ACC112 (cell line): ENCODE results near the gene DDAH2.

Source experiments
- H2AFZ ChIP-seq: fragments of 200-600 bp; sonication (generic); one replicate; pipeline ENCODE4 v1.6.0; 2017; ENCODE audit warnings: antibody characterized with exemption, low read length; ENCODE audit not compliant: unreplicated experiment
- H3K27ac ChIP-seq: fragments of 200-600 bp; sonication (generic); 2 replicates; pipeline ENCODE4 v1.5.1; 2014; ENCODE audit warnings: low read depth, mild to moderate bottlenecking, antibody characterized with exemption, low read length, moderate library complexity
- H3K27me3 ChIP-seq: fragments of 200-600 bp; sonication (generic); 2 replicates; pipeline ENCODE4 v1.6.1; 2014; ENCODE audit warnings: mild to moderate bottlenecking, antibody characterized with exemption, low read length, moderate library complexity, mixed read lengths; ENCODE audit not compliant: insufficient read depth
- H3K36me3 ChIP-seq: fragments of 200-600 bp; sonication (generic); 2 replicates; pipeline ENCODE4 v1.6.1; 2016; ENCODE audit warnings: mild to moderate bottlenecking, antibody characterized with exemption, low read length, moderate library complexity, mixed read lengths; ENCODE audit not compliant: insufficient read depth
- H3K4me1 ChIP-seq: fragments of 200-600 bp; sonication (generic); one replicate; pipeline ENCODE4 v1.6.1; 2016; ENCODE audit warnings: low read length, mixed read lengths; ENCODE audit not compliant: insufficient read depth, unreplicated experiment, control insufficient read depth
- H3K4me3 ChIP-seq: fragments of 200-600 bp; sonication (generic); 2 replicates; pipeline ENCODE4 v1.5.1; 2014; ENCODE audit warnings: mild to moderate bottlenecking, low read depth, low read length
- H3K79me2 ChIP-seq: fragments of 200-600 bp; sonication (generic); one replicate; pipeline ENCODE4 v1.6.0; 2016; ENCODE audit warnings: low read length; ENCODE audit not compliant: control insufficient read depth, unreplicated experiment, insufficient read depth

The DDAH2 gene, protein sequence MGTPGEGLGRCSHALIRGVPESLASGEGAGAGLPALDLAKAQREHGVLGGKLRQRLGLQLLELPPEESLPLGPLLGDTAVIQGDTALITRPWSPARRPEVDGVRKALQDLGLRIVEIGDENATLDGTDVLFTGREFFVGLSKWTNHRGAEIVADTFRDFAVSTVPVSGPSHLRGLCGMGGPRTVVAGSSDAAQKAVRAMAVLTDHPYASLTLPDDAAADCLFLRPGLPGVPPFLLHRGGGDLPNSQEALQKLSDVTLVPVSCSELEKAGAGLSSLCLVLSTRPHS

DNA sequence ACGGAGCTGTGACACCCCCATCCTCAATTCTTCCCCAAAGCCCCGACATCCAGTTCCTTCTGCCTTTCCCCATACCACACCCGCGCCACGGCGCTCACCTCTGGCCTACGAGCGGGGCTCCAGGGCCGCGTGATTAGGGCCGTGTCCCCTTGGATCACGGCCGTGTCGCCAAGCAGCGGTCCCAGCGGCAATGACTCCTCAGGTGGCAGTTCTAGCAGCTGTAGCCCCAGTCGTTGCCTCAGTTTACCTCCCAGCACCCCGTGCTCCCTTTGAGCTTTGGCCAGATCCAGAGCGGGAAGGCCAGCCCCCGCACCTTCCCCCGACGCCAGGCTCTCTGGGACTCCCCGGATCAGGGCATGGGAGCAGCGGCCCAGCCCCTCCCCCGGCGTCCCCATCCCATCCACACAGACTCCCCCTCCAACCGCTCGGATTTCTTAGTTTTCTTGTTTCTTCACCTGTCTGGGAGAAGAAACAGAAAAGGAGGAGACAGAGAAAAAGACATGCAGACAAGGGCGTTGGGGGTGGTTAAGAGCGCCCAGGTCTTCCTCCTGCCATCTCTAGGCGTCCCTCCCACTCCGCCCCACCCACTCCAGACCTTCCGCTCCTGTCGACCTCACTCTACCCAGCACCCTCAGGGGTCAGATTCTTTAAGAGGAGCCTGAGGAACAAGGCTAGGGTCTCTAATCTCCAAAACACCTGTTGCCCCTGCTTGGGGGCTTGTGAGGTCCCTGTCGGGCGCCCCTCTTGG, at the start of gene DDAH2:
Gene DDAH2 (minus strand): TSS at position 533 of the 748 bp plus-strand sequence. CDS start 138 bp downstream, at position 395.
- H3K27me3 ChIP-seq = no peaks in the 10 kb centered on the region
- peak within 1 kb of the TSS; percentile 81 for H3K4me3 ChIP-seq
- H3K36me3 ChIP-seq = peaks cover 17% of the 10 kb centered on the region; the same call in 1 of the 2 replicates
- peak within 1 kb of the TSS; percentile 11 for H2AFZ ChIP-seq
- H3K4me1 ChIP-seq = peaks cover 32% of the 10 kb centered on the region
- H3K27ac ChIP-seq = peak within 1 kb of the TSS; percentile 74
- peaks cover 18% of the 10 kb centered on the region for H3K79me2 ChIP-seq

DNA sequence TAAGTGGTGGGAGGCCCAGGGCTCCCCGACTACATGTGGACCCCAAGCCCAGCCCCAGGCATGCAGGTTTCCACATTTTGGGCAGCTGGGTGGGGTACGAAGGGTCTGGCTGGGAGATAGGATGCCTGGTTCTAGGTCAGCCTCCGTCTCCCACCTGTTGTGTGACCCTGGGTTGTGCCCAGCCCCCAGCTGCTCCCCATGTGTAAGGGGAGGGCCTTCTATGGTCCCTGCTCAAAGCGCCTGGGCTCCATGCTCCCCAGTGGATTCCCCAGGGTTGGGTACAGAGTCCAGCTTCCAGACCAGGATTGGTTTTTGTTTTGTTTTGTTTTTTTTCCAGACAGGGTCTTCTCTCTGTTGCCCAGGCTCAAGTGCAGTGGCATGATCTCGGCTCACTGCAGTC, 49.1 kb upstream of the DDAH2 start:
- peaks cover 8% of the 10 kb centered on the region; the same call in 1 of the 2 replicates for H3K36me3 ChIP-seq
- no peak overlapping the region for H3K4me3 ChIP-seq
- H3K27me3 ChIP-seq = no peaks in the 10 kb centered on the region
- H3K79me2 ChIP-seq = no peaks in the 10 kb centered on the region
- H3K27ac ChIP-seq = no peak overlapping the region
- peaks cover 16% of the 10 kb centered on the region for H3K4me1 ChIP-seq
- no peak overlapping the region for H2AFZ ChIP-seq

DNA sequence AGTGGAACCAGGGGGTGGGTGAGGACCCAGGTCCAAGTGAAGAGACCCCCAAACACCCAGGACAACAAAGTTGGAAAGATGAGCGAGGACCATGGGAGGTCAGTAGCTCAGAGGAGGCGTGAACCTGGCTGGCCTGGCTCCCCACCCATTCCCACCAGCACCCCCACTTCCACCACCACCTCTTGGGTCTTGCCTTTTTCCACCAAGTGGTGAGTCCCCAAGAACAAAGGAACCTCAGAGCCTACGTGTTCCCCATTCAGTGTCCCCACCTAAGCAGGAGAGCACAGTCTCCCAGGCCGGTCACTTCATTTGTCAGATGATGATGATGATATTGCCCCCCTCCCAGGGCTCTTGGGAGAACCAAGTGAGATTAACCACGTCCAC, 48.6 kb upstream of the DDAH2 start:
- Histone ChIP-seq H3K27ac (peak overlapping the region; percentile 38; the same call in 1 of the 2 replicates), H3K36me3 (peaks cover 4% of the 10 kb centered on the region; the same call in 1 of the 2 replicates), H3K4me1 (peaks cover 16% of the 10 kb centered on the region), H3K4me3 (no peak overlapping the region), H3K79me2 (no peaks in the 10 kb centered on the region), H3K27me3 (no peaks in the 10 kb centered on the region), H2AFZ (no peak overlapping the region)

DNA sequence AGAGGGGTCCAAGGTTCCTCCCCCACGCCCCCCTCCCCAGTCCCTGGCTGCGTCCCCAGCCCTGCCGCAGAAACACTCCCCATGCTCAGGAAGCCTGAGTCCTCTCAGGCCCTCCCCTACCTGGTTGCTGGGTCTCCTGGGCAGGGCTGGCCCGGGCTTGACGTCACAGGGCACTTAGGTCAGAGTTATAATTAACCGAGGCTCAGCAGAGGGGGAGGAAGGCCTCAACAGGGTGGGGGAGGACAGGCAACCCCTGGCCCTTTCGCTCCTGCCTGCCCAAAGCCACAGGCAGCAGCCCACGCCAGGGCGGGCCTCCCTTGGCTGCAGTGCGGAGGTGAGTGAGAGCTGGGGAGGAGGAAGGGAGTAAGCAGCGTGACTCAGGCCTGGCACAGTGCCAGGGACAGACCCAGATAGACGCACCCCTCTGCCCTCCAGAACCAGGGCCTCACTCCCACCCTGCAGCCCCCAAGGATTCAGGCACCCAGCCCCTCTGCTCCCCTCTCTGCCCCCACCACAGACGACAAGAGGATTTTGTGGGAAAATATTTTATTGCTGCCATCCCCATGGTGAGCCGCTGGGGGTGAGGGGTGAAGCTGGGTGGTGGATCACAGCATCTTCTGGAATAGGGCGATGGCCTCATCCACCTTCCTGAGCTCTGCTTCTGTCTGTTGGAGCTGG, 48.0 kb upstream of the DDAH2 start, which contains the start of gene VWA7:
Gene VWA7 (minus strand): TSS at position 340 of the 678 bp plus-strand sequence. CDS start 549 bp downstream, outside the sequence.
- peak within 1 kb of the TSS; percentile 38 for H3K27ac ChIP-seq
- peaks cover 16% of the 10 kb centered on the region for H3K4me1 ChIP-seq
- peaks cover 3% of the 10 kb centered on the region; the same call in 1 of the 2 replicates for H3K36me3 ChIP-seq

DNA sequence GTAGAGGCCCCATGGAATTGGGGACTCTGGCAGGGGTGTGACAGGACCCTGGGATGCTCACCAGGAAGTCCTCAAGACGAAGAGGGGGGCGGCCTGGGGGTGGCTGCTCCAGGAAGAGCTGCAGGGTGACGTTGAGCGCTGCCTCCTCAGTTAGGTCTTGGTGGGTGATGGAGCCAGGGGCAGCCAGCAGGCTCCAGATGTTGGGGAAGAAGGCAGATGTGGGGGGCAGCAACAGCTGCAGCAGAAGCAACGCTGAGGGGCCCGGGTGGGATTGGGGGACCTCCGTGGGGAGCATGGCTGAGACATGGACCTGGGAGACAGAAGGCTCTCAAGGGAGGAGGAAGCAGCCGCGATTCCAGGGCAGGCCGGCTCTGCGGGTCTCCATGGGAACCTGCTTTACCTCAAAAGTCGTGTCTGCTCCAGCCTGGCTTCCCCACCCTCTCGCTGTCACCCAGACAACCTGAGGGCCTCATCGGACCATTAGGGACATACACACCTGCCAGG, 47.4 kb upstream of the DDAH2 start:
- Histone ChIP-seq H3K36me3 (peaks cover 3% of the 10 kb centered on the region; the same call in 1 of the 2 replicates), H2AFZ (no peak overlapping the region), H3K79me2 (no peaks in the 10 kb centered on the region), H3K27ac (peak overlapping the region; percentile 38; the same call in 1 of the 2 replicates), H3K4me1 (peaks cover 16% of the 10 kb centered on the region), H3K27me3 (no peaks in the 10 kb centered on the region), H3K4me3 (peak overlapping the region; percentile 41; the same call in 1 of the 2 replicates)

More for the DNA sequence above, 48.0 kb upstream of the DDAH2 start, which contains the start of gene VWA7:
- Histone ChIP-seq H2AFZ (no peak within 1 kb of the TSS), H3K79me2 (no peaks in the 10 kb centered on the region), H3K27me3 (no peaks in the 10 kb centered on the region), H3K4me3 (peak within 1 kb of the TSS; percentile 41; the same call in 1 of the 2 replicates)

DNA sequence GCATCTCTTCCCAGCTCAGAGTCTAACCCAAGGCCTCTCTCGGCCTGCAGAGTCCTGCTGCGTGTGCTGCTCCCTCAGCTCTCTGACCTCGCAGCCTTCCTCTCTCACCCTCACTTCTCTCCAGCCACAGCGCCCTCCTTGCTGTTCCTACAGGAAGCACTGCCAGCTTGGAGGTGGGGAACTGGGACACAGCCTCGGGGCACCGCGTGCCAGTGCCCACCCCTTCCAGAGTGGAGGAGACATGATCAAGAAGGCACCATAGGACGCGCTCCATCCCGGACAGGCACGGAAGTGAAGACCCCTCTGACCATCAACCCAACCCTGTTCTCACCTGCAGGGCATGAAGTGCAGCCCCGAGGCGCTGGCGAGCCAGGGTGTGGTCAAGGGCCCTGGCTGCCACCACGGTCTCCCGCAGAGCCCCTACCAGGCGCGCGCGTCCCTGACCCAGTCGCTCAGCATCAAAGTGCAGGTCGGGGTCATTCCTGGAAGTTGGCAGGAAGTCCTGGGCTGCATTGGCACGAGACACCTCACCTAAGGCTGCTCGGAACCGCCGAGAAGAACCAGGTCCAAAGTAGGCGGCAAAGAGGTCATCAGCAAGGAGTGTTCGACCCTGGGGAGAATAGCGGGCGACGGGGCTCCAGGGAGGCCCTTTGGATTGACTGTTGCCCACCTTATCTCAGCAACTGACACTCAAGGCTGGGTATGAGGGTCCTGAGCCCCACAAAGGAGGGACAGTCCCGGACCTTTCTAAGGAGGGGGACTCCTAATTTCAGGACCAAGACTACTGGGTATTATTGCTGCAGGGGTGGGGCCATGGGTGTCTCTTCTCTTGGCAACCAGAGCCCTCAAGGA, 46.8 kb upstream of the DDAH2 start:
- Histone ChIP-seq H3K36me3 (no peaks in the 10 kb centered on the region), H2AFZ (no peak overlapping the region), H3K79me2 (no peaks in the 10 kb centered on the region), H3K4me3 (no peak overlapping the region), H3K27me3 (no peaks in the 10 kb centered on the region), H3K4me1 (peaks cover 16% of the 10 kb centered on the region), H3K27ac (no peak overlapping the region)

DNA sequence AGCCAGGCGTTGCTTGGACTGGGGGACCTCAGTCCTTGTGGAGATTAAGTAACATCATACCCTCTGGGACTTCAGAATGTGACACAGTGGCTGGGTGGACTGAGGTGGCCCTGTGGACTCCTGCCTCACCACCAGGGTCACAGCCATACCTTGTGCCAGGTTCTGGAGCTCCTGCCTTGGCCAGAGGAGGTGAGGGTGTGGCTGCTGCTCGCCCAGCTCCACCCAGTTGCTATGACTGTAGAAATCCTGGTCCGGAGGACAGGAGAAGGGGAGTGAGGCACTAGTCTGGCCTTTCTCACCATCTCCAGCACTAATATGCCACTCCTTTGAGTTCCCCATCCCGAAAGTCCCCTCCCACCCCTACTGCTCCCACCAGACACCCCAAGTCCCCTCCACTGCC, 46.1 kb upstream of the DDAH2 start:
- H2AFZ ChIP-seq = no peak overlapping the region
- no peaks in the 10 kb centered on the region for H3K79me2 ChIP-seq
- H3K27me3 ChIP-seq = no peaks in the 10 kb centered on the region
- H3K4me1 ChIP-seq = peaks cover 16% of the 10 kb centered on the region
- H3K4me3 ChIP-seq = no peak overlapping the region
- H3K27ac ChIP-seq = no peak overlapping the region
- H3K36me3 ChIP-seq = no peaks in the 10 kb centered on the region

DNA sequence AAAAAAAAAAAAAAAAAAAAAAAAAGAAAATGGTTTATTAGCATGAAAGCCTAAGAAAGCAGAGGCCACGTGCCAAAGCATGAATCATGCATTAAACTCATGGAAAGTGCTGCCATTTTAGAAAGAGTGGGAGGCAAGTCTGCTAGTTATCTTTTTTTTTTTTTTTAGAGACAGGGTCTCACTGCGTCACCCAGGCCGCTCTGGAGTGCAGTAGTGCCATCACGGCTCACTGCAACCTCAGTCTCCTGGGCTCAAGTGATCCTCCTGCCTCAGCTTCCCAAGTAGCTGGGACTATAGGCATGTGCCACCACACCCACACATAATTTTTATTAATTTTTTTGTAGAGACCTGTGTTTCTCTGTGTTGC, 42.9 kb upstream of the DDAH2 start:
- no peak overlapping the region for H2AFZ ChIP-seq
- no peaks in the 10 kb centered on the region for H3K79me2 ChIP-seq
- H3K36me3 ChIP-seq = no peaks in the 10 kb centered on the region
- no peak overlapping the region for H3K27ac ChIP-seq
- no peaks in the 10 kb centered on the region for H3K27me3 ChIP-seq
- peaks cover 8% of the 10 kb centered on the region for H3K4me1 ChIP-seq
- no peak overlapping the region for H3K4me3 ChIP-seq

DNA sequence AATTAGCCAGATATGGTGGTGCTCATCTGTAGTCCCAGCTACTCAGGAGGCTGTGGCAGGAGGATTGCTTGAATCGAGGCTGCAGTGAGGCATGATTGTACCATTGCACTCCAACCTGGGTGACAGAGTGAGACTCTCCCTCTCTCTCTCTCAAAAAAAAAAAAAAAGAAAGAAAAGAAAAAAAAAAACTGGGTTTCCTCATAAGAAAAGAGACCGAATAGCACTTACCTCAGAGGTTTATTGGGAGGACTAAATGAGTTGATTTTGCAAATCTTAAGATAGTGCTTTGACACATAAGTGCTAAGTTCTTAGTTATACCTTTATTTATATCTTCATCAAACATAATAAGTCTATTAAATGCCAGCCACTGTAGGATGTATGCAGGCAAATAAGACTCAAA, 41.8 kb upstream of the DDAH2 start:
- no peaks in the 10 kb centered on the region for H3K27me3 ChIP-seq
- no peaks in the 10 kb centered on the region for H3K36me3 ChIP-seq
- no peak overlapping the region for H3K27ac ChIP-seq
- H3K79me2 ChIP-seq = no peaks in the 10 kb centered on the region
- no peak overlapping the region for H3K4me3 ChIP-seq
- no peak overlapping the region for H2AFZ ChIP-seq
- no peaks in the 10 kb centered on the region for H3K4me1 ChIP-seq
